Naive B cell (primary cell): Measurements from ENCODE around the gene CAPN9. TPM values are rescaled to one million over a fixed set of nuclear protein-coding genes. Genes with fewer than 3 reads are reported as not detected.
A peak's percentile ranks its signal among the peaks of the same experiment; 100 is the strongest.

ENCODE experiments used
- ATAC-seq, 2 donors: fragments of 150-1000 bp; cut with Tn5 transposase; 2 replicates each; pipeline ENCODE4 v1.10.0; 2021; ENCODE audit warnings: low read depth in 2 of 2, mild to moderate bottlenecking in 2 of 2, moderate library complexity in 2 of 2
- DNase-seq: peaks from one replicate; pipeline ENCODE4 v3.0.0; 2022
- H3K27ac Mint-ChIP-seq, 6 donors: one replicate each; pipeline ENCODE4 v1.8.0; 2020 to 2022; ENCODE audit warnings: mild to moderate bottlenecking in 6 of 6, mixed read lengths in 6 of 6, moderate library complexity in 5 of 6, inconsistent platforms in 2 of 6
- H3K27me3 Mint-ChIP-seq, 3 donors: one replicate each; pipeline ENCODE4 v1.8.0; 2021 to 2022; ENCODE audit warnings: mixed read lengths in 3 of 3, mild to moderate bottlenecking in 1 of 3
- H3K36me3 Mint-ChIP-seq, 2 donors: one replicate each; pipeline ENCODE4 v1.8.0; 2020 to 2022; ENCODE audit warnings: mixed read lengths in 2 of 2, inconsistent platforms in 1 of 2, mild to moderate bottlenecking in 1 of 2
- H3K4me1 Mint-ChIP-seq, 3 donors: one replicate each; pipeline ENCODE4 v1.8.0; 2020 to 2022; ENCODE audit warnings: mixed read lengths in 3 of 3, inconsistent platforms in 1 of 3, mild to moderate bottlenecking in 1 of 3, moderate library complexity in 1 of 3
- H3K4me3 Mint-ChIP-seq, 8 donors: one replicate each; pipeline ENCODE4 v1.8.0; 2020 to 2022; ENCODE audit warnings: mild to moderate bottlenecking in 8 of 8, mixed read lengths in 8 of 8, moderate library complexity in 8 of 8, inconsistent platforms in 2 of 8
- H3K9me3 Mint-ChIP-seq, 7 donors: one replicate each; pipeline ENCODE4 v1.8.0; 2020 to 2022; ENCODE audit warnings: mixed read lengths in 7 of 7, mild to moderate bottlenecking in 5 of 7, inconsistent platforms in 2 of 7, moderate library complexity in 1 of 7
- polyA plus RNA-seq, 6 donors: library from polyadenylated mRNA; unstranded; fragments of 300-500 nt; fragmentation: Illumina TruSeq; gene quantifications; one replicate each; pipeline ENCODE4 v1.2.3, GENCODE V29; 2021; ENCODE audit warnings: low read depth in 6 of 6

The CAPN9 gene
- polyA plus RNA-seq, 6 donors from 2014 or later, result not detected

GRCh38 chr1:230792691-230793462, 45.7 kb downstream of the CAPN9 start:
- no peak for ATAC-seq
- Mint-ChIP-seq H3K9me3 (no peaks in the 10 kb centered on the region), H3K4me3 (no peak overlapping the region), H3K4me1 (no peaks in the 10 kb centered on the region), H3K27me3 (peaks cover 20 to 53% (median 32%) of the 10 kb centered on the region in 3 donors), H3K27ac (no peak overlapping the region), H3K36me3 (no peaks in the 10 kb centered on the region)
- no peak for DNase-seq

DNA sequence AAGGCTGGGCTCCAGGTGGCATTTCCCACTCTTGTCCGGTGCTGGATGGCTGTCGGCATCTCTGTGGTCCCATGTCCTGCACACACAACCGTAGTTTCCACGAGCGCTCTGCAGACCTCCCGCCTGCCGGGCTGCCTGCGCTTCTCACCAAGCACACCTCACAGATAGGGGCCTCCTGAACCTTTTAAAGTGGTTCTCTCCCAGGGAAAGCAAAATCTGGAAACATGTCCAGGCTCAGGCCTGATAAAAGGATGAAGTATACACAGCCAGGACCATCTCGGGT, 46.2 kb downstream of the CAPN9 start:
- ATAC-seq (no peak), DNase-seq (no peak)
- Mint-ChIP-seq H3K4me3 (no peak overlapping the region), H3K36me3 (no peaks in the 10 kb centered on the region), H3K27me3 (peaks cover 20 to 53% (median 30%) of the 10 kb centered on the region in 3 donors), H3K27ac (no peak overlapping the region), H3K9me3 (no peaks in the 10 kb centered on the region), H3K4me1 (no peaks in the 10 kb centered on the region)

DNA sequence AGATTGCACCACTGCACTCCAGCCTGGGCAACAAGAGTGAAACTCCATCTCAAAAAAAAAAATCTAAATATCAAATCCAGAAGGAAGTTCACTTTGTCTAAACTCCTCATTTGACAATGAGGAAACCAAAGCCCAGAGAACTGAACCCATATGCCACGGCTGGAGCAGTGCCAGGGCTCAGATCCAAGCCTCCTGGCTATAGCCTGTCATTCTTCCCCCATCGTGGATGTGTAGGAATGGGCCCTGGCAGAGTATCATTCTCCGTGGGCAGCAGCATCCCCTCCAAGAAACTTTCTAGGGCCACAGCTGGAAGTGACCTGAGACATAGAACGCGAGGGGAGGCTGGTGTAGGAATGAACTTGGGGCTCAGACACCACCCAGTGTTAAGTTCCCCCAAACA, 47.2 kb downstream of the CAPN9 start:
- no peak overlapping the region for H3K4me3 Mint-ChIP-seq
- H3K4me1 Mint-ChIP-seq, result no peaks in the 10 kb centered on the region
- H3K27ac Mint-ChIP-seq, result no peak overlapping the region
- H3K9me3 Mint-ChIP-seq, result no peaks in the 10 kb centered on the region
- no peaks in the 10 kb centered on the region for H3K36me3 Mint-ChIP-seq
- H3K27me3 Mint-ChIP-seq, result peaks cover 20 to 57% (median 31%) of the 10 kb centered on the region in 3 donors
- DNase-seq, result no peak
- ATAC-seq, result no peak

GRCh38 chr1:230794871-230795605, 47.9 kb downstream of the CAPN9 start:
- H3K27me3 Mint-ChIP-seq, result peaks cover 20 to 57% (median 36%) of the 10 kb centered on the region in 3 donors
- H3K4me3 Mint-ChIP-seq, result no peak overlapping the region
- H3K4me1 Mint-ChIP-seq, result no peaks in the 10 kb centered on the region
- no peak overlapping the region for H3K27ac Mint-ChIP-seq
- ATAC-seq (no peak), DNase-seq (no peak)
- H3K9me3 Mint-ChIP-seq, result peaks cover 0 to 1% (median 0%) of the 10 kb centered on the region in 7 donors
- no peaks in the 10 kb centered on the region for H3K36me3 Mint-ChIP-seq

DNA sequence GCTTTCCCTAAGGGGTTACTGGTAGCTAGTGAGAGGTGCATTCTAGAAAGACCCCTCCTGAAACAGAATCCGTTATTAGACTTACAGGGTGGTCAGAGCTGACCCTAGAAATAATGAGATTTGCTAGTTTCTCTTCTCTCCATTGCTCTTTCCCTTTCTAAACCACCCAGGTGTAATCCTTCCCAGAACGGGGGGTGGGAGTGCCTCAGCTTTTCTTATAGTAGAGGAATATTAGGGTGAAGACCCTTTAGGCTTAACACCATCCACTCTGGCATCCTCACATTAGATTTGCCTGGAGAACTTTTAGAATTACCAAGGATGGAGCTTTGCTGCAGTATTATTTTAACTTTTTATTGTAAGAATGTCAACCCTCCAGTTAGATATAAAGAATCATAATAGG, 49.4 kb downstream of the CAPN9 start:
- Mint-ChIP-seq H3K27me3 (peaks cover 27 to 58% (median 48%) of the 10 kb centered on the region in 3 donors), H3K9me3 (peaks cover 0 to 1% (median 0%) of the 10 kb centered on the region in 7 donors), H3K36me3 (no peaks in the 10 kb centered on the region), H3K4me3 (no peak overlapping the region), H3K27ac (no peak overlapping the region), H3K4me1 (no peaks in the 10 kb centered on the region)
- no peak for ATAC-seq
- DNase-seq, result no peak

- Mint-ChIP-seq H3K4me3 (no peak overlapping the region), H3K27ac (no peak overlapping the region), H3K27me3 (peaks cover 31 to 62% (median 52%) of the 10 kb centered on the region in 3 donors), H3K9me3 (peaks cover 0 to 1% (median 0%) of the 10 kb centered on the region in 7 donors), H3K4me1 (no peaks in the 10 kb centered on the region), H3K36me3 (no peaks in the 10 kb centered on the region)
- no peak for ATAC-seq
- no peak for DNase-seq
Observed at GRCh38 chr1:230797376-230797920, 50.3 kb downstream of the CAPN9 start.

DNA sequence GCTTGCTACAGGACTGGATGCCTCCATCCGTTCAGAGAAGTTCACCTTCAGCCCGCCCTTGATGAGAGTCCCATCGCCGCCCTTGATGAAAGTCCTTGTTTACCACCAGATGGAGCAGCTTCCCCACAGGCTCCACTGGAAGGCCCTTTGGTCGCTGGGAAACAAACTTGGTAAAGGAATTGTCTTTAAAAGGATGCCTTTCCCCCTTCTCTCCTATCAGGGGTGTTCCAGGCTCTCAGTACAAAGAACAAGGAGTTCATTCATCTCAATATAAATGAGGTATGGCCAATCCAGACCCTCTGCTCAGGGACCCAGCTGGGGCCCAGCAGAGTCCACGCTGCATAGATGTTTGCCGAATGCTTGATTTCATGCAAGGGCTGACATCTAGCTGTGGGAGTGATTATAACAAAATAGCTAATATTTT, 50.8 kb downstream of the CAPN9 start:
- Mint-ChIP-seq H3K36me3 (no peaks in the 10 kb centered on the region), H3K4me1 (no peaks in the 10 kb centered on the region), H3K9me3 (peaks cover 0 to 1% (median 0%) of the 10 kb centered on the region in 7 donors), H3K27me3 (peaks cover 31 to 59% (median 57%) of the 10 kb centered on the region in 3 donors), H3K27ac (no peak overlapping the region), H3K4me3 (no peak overlapping the region)
- no peak for DNase-seq
- ATAC-seq, result no peak

- DNase-seq (no peak), ATAC-seq (no peak)
- H3K9me3 Mint-ChIP-seq, result peaks cover 0 to 1% (median 0%) of the 10 kb centered on the region in 7 donors
- no peaks in the 10 kb centered on the region for H3K36me3 Mint-ChIP-seq
- H3K4me1 Mint-ChIP-seq, result no peaks in the 10 kb centered on the region
- H3K27me3 Mint-ChIP-seq, result peaks cover 31 to 54% (median 54%) of the 10 kb centered on the region in 3 donors
- no peak overlapping the region for H3K4me3 Mint-ChIP-seq
- no peak overlapping the region for H3K27ac Mint-ChIP-seq
Observed at GRCh38 chr1:230798491-230798890, 51.3 kb downstream of the CAPN9 start.

DNA sequence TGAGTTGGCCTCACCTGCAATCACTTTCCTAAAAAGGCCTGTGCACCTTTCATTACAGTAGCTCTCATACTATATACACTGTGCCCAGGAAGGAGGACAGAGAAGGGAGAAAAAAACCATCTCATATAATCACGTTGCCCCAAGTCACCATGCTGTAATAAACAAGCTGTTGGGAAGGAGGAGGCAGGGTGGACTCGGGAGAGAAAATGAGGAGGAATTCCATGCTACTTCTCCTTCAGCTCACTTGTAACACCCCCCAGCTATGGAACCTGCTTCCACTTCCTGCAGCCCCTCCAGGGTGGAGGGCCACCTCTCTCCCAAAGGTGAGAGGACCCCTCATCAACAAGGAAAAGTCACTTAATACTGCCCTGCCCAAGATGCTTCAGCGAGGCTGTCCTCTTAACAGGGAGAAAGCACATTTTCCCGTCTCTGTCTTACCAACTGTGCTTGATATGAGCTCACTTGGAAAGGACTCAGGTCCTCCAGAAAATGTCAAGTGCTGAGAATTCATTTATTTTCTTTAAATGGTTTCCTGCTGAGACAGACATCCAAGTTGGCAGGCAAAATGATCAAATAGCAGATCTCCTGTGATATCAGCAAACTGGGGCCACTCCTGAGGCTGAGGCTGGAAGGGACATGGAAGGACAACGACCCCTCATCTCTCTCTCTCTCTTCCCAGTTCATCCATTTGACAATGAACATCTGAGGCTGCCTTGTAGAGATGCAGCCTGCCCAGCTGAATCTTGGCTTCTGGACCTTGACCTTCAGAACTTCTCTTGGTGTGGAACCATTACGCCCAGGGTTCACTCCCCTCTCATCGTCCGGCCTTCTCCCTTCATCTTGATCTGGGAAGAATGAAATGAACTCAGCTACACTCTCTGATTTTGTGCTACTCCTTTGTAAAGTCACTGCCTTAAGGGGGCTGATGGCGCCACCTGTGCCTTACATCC, 54.0 kb downstream of the CAPN9 start:
- ATAC-seq (no peak), DNase-seq (no peak)
- Mint-ChIP-seq H3K4me3 (peak overlapping the region in 1 of 8 donors; percentile 49), H3K27me3 (peaks cover 31 to 57% (median 38%) of the 10 kb centered on the region in 3 donors), H3K36me3 (no peaks in the 10 kb centered on the region), H3K9me3 (peaks cover 0 to 5% (median 0%) of the 10 kb centered on the region in 7 donors), H3K4me1 (no peaks in the 10 kb centered on the region), H3K27ac (no peak overlapping the region)

DNA sequence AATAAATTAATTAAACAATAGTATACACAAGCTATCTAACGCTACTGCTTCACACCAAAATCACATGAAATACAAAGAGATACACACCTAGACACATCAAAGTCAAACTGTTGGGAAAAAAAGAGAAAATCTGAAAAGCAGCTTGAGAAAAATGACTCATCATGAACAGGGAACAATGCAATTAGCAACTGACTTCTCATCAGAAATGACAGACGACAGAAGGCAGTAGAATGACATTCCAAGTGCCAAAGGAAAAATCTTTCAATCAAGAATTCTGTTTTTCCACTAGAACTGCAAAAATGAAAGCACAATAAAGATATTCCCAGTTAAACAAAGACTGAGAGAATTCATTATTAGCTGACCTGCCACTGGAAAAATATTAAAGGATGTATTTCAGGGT, 57.2 kb downstream of the CAPN9 start:
- ATAC-seq (no peak), DNase-seq (no peak)
- Mint-ChIP-seq H3K9me3 (peaks cover 0 to 14% (median 3%) of the 10 kb centered on the region in 7 donors), H3K4me3 (no peak overlapping the region), H3K27me3 (peaks cover 19 to 44% (median 23%) of the 10 kb centered on the region in 3 donors), H3K4me1 (no peaks in the 10 kb centered on the region), H3K36me3 (no peaks in the 10 kb centered on the region), H3K27ac (no peak overlapping the region)

DNA sequence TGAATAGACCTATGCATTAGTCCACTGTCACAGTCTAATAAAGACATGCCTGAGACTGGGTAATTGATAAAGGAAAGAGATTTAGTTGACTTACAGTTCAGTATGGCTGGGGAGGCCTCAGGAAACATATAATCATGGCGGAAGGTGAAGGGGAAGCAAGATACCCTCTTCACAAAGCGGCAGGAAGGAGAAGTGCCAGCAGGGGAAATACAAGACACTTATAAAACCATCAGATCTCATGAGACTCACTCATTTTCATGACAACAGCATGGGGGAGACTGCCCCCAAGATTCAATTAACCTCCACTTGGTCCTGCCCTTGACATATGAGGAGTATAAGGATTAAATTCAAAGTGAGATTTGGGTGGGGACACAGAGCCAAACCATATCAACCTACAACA, 59.4 kb downstream of the CAPN9 start:
- Mint-ChIP-seq H3K4me3 (no peak overlapping the region), H3K27me3 (peaks cover 9 to 25% (median 11%) of the 10 kb centered on the region in 3 donors), H3K4me1 (no peaks in the 10 kb centered on the region), H3K36me3 (no peaks in the 10 kb centered on the region), H3K27ac (no peak overlapping the region), H3K9me3 (peaks cover 1 to 17% (median 5%) of the 10 kb centered on the region in 7 donors)
- DNase-seq, result no peak
- ATAC-seq, result no peak

DNA sequence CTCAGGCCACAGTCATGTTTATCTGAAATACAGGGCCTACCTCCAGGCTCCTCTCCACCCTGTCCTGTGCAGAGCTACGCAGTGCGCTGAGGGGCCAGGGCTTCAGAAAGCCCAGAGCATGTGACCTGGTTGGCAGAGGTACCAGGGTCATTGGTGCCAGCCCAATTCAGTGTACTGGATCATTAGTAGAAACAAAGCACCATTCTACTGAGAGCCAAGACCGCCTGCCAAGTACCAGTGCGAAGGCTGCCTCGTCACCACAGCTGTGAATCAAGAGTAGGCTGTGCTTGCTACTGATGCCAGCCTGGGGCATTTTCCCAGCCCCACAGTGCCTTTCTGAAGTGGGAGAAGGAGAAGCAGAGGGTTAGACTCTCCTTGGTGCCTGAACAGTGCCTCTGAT, 59.8 kb downstream of the CAPN9 start:
- ATAC-seq, result no peak
- Mint-ChIP-seq H3K4me1 (no peaks in the 10 kb centered on the region), H3K9me3 (peaks cover 2 to 20% (median 10%) of the 10 kb centered on the region in 7 donors), H3K4me3 (no peak overlapping the region), H3K27ac (no peak overlapping the region), H3K36me3 (no peaks in the 10 kb centered on the region), H3K27me3 (peaks cover 4 to 20% (median 6%) of the 10 kb centered on the region in 3 donors)
- DNase-seq, result no peak
